ENCODE measurements around the gene TLR6. TPM values are rescaled to one million over a fixed set of nuclear protein-coding genes. Genes with fewer than 3 reads are reported as not detected.
A peak's percentile ranks its signal among the peaks of the same experiment; 100 is the strongest.

Gene TLR6
- total RNA-seq, 2 donors from 2014 or later, result 0.99 to 1.8 TPM

- TF ChIP-seq CTCF (IDR thresholded peaks at IDR 0.05) (peak in 5 of 7 experiments; percentile 21 to 46 (median 43)), POLR2A (IDR thresholded peaks at IDR 0.05) (no peak)
- peak; percentile 68 for ATAC-seq
- Histone ChIP-seq H3K36me3 (replicated peaks in 1 of 2; ENCODE audit: insufficient read depth in 1 of 2, low read depth in 2 of 2) (peaks cover 0 to 3% of the 10 kb centered on the region in 2 donors), H3K9me3 (no peaks in the 10 kb centered on the region), H3K4me3 (no peak overlapping the region), H3K27ac (no peak overlapping the region), H3K27me3 (no peaks in the 10 kb centered on the region), H3K4me1 (peaks cover 17% of the 10 kb centered on the region)
- intact Hi-C loops (cut with DNase I), result no loop called here
- DNase-seq, result no peak
Measured at GRCh38 chr4:38902695-38903094, 46.1 kb upstream of the TLR6 start.

GRCh38 chr4:38902221-38902620 is 45.6 kb upstream of the TLR6 start:
- Histone ChIP-seq H3K4me3 (no peak overlapping the region), H3K36me3 (replicated peaks in 1 of 2; ENCODE audit: insufficient read depth in 1 of 2, low read depth in 2 of 2) (peaks cover 0 to 3% of the 10 kb centered on the region in 2 donors), H3K9me3 (no peaks in the 10 kb centered on the region), H3K27ac (no peak overlapping the region), H3K4me1 (peaks cover 17% of the 10 kb centered on the region), H3K27me3 (no peaks in the 10 kb centered on the region)
- 89 to 91% methylated on average over 5 of the region's 5 CpGs for WGBS, 2 donors
- no peak for TF ChIP-seq CTCF (IDR thresholded peaks at IDR 0.05)
- intact Hi-C loops (cut with DNase I), result no loop called here
- ATAC-seq (no peak), DNase-seq (no peak)

DNA sequence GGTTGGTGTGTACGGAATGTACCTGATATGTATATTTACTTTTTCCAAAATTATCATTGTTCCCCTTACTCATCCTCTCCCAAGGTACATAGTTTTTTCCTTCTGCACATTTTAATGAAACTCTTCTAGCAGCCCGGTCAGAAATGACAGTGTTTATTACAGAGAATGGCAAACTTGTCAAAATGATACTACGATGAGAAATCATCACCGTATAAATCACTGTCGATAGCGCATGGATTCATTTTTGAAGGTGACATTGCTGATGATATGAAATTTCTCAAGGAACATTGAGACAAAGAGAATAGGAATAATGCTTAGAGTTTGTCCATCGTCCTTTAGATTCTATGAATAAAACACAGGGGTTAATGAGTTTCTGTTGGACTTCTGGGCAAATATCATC is 41.6 kb upstream of the TLR6 start:
- 79 to 89% methylated on average over 7 of the region's 7 CpGs for WGBS, 2 donors
- intact Hi-C loops (cut with DNase I), result loop anchor here (10.0 kb wide), 1 partner anchor 237 kb away; no protein-coding TSS in a partner anchor
- no peak for DNase-seq

GRCh38 chr4:38896940-38897339 is 40.3 kb upstream of the TLR6 start:
- H3K4me1 ChIP-seq, result no peaks in the 10 kb centered on the region
- TF ChIP-seq CTCF (IDR thresholded peaks at IDR 0.05) (no peak), POLR2A (IDR thresholded peaks at IDR 0.05) (no peak)
- 74 to 75% methylated on average over 1 of the region's 1 CpG for WGBS, 2 donors
- H3K27ac ChIP-seq, result no peak overlapping the region
- ATAC-seq, result no peak
- no peaks in the 10 kb centered on the region for H3K9me3 ChIP-seq
- H3K4me3 ChIP-seq, result no peak overlapping the region
- no peak for DNase-seq
- intact Hi-C loops (cut with DNase I), result loop anchor here (10.0 kb wide), 1 partner anchor 238 kb away; no protein-coding TSS in a partner anchor
- H3K27me3 ChIP-seq, result no peaks in the 10 kb centered on the region
- H3K36me3 ChIP-seq (replicated peaks in 1 of 2; ENCODE audit: insufficient read depth in 1 of 2, low read depth in 2 of 2), result peaks cover 0 to 1% of the 10 kb centered on the region in 2 donors

More for the DNA sequence above, 41.6 kb upstream of the TLR6 start:
- no peaks in the 10 kb centered on the region for H3K4me1 ChIP-seq
- H3K9me3 ChIP-seq, result no peaks in the 10 kb centered on the region
- no peaks in the 10 kb centered on the region for H3K36me3 ChIP-seq (replicated peaks in 1 of 2; ENCODE audit: insufficient read depth in 1 of 2, low read depth in 2 of 2)
- H3K27me3 ChIP-seq, result no peaks in the 10 kb centered on the region
- TF ChIP-seq CTCF (IDR thresholded peaks at IDR 0.05) (no peak), POLR2A (IDR thresholded peaks at IDR 0.05) (no peak)
- no peak overlapping the region for H3K4me3 ChIP-seq
- no peak for ATAC-seq
- no peak overlapping the region for H3K27ac ChIP-seq

DNA sequence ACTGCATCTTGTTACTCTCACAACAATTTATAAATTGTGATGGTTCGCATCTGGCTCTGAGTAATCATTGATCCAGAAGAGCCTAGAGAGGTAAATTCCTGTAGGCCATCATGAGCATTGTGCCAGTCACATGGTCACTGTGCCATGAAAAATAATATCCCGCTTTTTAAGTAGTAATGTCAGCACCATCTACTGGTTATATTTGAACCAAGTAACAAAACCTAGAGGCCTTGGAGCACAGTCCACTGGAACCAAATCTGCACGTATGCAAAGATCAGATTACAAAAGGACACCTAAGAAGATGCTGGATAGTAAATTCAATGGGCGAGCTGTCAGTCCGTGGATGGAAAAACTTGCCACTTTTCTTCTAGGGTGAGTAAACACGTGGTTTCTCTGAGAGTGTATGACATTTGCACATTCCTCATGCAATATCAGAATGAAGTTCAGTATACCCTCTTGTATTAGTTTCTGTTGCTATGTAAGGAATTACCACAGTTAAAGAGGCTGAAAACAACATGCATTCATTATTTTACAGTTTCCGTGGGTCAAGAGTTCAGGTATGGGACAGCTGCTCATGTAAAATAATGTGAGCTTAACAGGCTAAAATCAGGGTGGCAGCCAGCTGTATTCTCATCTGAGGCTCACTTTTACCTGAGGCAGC is 37.8 kb upstream of the TLR6 start:
- intact Hi-C loops (cut with DNase I), result loop anchor here (10.0 kb wide), 1 partner anchor 240 kb away; no protein-coding TSS in a partner anchor
- Histone ChIP-seq H3K4me3 (no peak overlapping the region), H3K4me1 (peaks cover 4% of the 10 kb centered on the region), H3K27me3 (no peaks in the 10 kb centered on the region), H3K36me3 (replicated peaks in 1 of 2; ENCODE audit: insufficient read depth in 1 of 2, low read depth in 2 of 2) (peaks cover 0 to 1% of the 10 kb centered on the region in 2 donors), H3K9me3 (no peaks in the 10 kb centered on the region), H3K27ac (no peak overlapping the region)
- TF ChIP-seq CTCF (IDR thresholded peaks at IDR 0.05), result peak in 1 of 7 experiments; percentile 4
- no peak for TF ChIP-seq POLR2A (IDR thresholded peaks at IDR 0.05)
- 88 to 90% methylated on average over 7 of the region's 7 CpGs for WGBS, 2 donors
- no peak for ATAC-seq
- DNase-seq, result no peak

All from body of pancreas (tissue), 4 donors.